Measurements from ENCODE around the gene RHOD. TPM values are rescaled to one million over a fixed set of nuclear protein-coding genes. Genes with fewer than 3 reads are reported as not detected.

Gene RHOD
- total RNA-seq, 4 donors from 2014 or later = 6.9 to 29.9 (median 22.6) TPM

DNA sequence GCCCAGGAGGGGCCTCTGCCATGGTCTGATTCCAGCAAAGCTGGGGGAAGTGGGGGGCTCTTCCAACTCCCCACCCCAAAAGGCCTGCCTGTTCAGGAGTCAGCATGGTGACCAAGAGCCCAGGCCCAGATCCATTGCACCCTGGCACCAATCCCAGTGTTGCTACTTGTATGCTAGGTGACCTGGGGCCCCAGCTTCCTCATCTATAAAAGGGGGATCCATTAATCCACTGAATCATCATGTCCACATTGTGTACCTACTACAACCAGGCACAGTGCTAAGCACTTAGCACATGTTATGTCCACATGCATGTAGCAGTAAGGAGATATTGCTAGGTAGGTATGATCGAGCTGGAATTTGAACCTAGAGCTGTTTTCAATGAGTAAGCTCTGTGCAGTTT is 31.7 kb upstream of the RHOD start:
- TF ChIP-seq, protein P1, sequence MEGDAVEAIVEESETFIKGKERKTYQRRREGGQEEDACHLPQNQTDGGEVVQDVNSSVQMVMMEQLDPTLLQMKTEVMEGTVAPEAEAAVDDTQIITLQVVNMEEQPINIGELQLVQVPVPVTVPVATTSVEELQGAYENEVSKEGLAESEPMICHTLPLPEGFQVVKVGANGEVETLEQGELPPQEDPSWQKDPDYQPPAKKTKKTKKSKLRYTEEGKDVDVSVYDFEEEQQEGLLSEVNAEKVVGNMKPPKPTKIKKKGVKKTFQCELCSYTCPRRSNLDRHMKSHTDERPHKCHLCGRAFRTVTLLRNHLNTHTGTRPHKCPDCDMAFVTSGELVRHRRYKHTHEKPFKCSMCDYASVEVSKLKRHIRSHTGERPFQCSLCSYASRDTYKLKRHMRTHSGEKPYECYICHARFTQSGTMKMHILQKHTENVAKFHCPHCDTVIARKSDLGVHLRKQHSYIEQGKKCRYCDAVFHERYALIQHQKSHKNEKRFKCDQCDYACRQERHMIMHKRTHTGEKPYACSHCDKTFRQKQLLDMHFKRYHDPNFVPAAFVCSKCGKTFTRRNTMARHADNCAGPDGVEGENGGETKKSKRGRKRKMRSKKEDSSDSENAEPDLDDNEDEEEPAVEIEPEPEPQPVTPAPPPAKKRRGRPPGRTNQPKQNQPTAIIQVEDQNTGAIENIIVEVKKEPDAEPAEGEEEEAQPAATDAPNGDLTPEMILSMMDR (IDR thresholded peaks at IDR 0.05) = no peak
- no peak for DNase-seq (ENCODE audit: low spot score)
- ATAC-seq (ENCODE audit: low FRiP score) = no peak

DNA sequence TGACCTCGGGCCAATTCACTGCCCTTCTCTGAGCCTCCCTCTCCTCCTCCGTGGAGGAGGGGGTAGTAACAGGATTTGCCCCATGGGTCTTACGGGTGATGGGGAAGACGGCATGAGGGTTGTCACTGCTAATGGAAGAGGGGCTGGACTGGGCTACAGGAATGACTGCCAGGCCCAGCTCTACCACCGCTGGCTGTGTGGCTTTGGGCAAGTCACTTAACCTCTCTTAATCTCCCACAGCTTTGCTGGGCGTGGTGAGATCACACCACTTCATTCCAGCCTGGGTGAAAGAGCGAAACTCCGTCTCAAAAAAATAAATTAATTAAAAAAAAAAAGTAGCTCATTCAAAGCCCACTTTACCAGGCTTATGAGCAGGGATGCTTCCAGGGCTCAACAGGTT is 30.9 kb upstream of the RHOD start:
- DNase-seq (ENCODE audit: low spot score) = no peak
- no peak for ATAC-seq (ENCODE audit: low FRiP score)
- TF ChIP-seq, protein P1 (IDR thresholded peaks at IDR 0.05) = no peak

DNA sequence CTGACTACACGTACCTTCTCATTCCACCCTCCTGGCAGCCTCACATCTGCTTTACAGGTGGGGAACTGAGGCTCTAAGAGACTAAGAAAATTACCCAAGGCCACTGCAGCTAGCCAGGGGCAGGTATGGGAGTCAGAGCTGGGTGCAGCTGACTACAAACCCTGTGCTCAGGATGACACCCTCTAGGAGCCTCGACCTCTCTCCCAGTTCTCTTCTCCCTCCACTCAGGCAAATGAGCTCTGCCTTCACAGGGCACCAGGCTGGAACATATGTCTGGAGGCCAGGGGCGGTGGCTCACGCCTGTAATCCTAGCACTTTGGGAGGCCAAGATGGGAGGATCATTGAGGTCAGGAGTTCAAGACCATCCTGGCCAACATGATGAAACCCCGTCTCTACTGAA is 29.7 kb upstream of the RHOD start:
- no peak for ATAC-seq (ENCODE audit: low FRiP score)
- TF ChIP-seq, protein P1 (IDR thresholded peaks at IDR 0.05) = no peak
- no peak for DNase-seq (ENCODE audit: low spot score)

- TF ChIP-seq, protein P1 (IDR thresholded peaks at IDR 0.05) = no peak
- no peak for DNase-seq (ENCODE audit: low spot score)
- no peak for ATAC-seq (ENCODE audit: low FRiP score)
These were observed 29.1 kb upstream of the RHOD start for GRCh38 chr11:67027483-67027930.

GRCh38 chr11:67027943-67028542 is 28.6 kb upstream of the RHOD start:
- TF ChIP-seq, protein P1 (IDR thresholded peaks at IDR 0.05) = no peak
- no peak for DNase-seq (ENCODE audit: low spot score)
- no peak for ATAC-seq (ENCODE audit: low FRiP score)

- DNase-seq (ENCODE audit: low spot score) = no peak
- peak; percentile 30 for ATAC-seq (ENCODE audit: low FRiP score)
- TF ChIP-seq, protein P1 (IDR thresholded peaks at IDR 0.05) = no peak
These were observed 27.5 kb upstream of the RHOD start for GRCh38 chr11:67029146-67029545.

DNA sequence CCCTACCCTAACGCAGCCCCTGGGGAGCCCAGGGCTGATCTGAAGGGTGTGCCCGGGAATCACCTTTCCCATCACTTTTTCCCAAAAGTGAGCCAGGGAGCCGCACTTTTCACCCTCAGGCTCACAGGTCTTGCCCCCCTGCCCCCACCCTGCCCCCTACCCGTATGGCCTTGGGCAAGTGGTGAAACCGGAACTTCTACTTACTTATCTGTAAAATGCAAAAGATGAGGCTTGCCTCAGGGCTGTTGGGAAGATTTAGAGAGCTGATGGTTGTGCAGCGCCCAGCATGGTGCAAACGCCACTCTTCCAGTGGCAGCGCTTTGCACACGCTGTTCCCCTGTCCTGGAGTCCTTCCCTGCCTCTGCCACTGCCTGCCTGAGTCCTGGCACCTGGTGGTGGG is 25.7 kb upstream of the RHOD start:
- no peak for ATAC-seq (ENCODE audit: low FRiP score)
- TF ChIP-seq, protein P1 (IDR thresholded peaks at IDR 0.05) = no peak
- DNase-seq (ENCODE audit: low spot score) = no peak
